NCI-H2227 (cell line): ENCODE measurements around the gene TPCN2.
"Not testable (repeated sequence)": the region's sequence is repeated elsewhere in the genome, so short reads cannot be mapped to it uniquely, and the experiment has no call there.

Experiments used
- DNase-seq: peaks from one replicate; lab custom pipeline; 2025; ENCODE audit not compliant: unreplicated experiment; lab: John Stamatoyannopoulos, UW

Gene TPCN2

GRCh38 chr11:69141742-69142141 lies 93.0 kb downstream of the TPCN2 start:
- DNase-seq, result no peak

GRCh38 chr11:69142895-69143294 lies 94.2 kb downstream of the TPCN2 start:
- no peak for DNase-seq

GRCh38 chr11:69144316-69145049 lies 95.8 kb downstream of the TPCN2 start:
- DNase-seq, result no peak

GRCh38 chr11:69145050-69145380 lies 96.3 kb downstream of the TPCN2 start:
- DNase-seq, result no peak

GRCh38 chr11:69148377-69148762 lies 99.6 kb downstream of the TPCN2 start:
- DNase-seq, result no peak

GRCh38 chr11:69148806-69149205 lies 100.1 kb downstream of the TPCN2 start:
- DNase-seq, result no peak

GRCh38 chr11:69149338-69150045 lies 100.8 kb downstream of the TPCN2 start:
- DNase-seq, result not testable (repeated sequence)

GRCh38 chr11:69150175-69150574 lies 101.4 kb downstream of the TPCN2 start:
- DNase-seq, result no peak

GRCh38 chr11:69151836-69152235 lies 103.1 kb downstream of the TPCN2 start:
- DNase-seq, result no peak

- DNase-seq, result no peak
These were observed 104.1 kb downstream of the TPCN2 start for GRCh38 chr11:69152733-69153421.

- no peak for DNase-seq
These were observed 104.9 kb downstream of the TPCN2 start for GRCh38 chr11:69153661-69154060.

- DNase-seq, result no peak
These were observed 105.6 kb downstream of the TPCN2 start for GRCh38 chr11:69154211-69154913.

GRCh38 chr11:69154938-69155301 lies 106.2 kb downstream of the TPCN2 start:
- no peak for DNase-seq

- no peak for DNase-seq
These were observed 106.8 kb downstream of the TPCN2 start, which contains the start of gene SMIM38 for GRCh38 chr11:69155302-69156234. SMIM38 (plus strand) TSS chr11:69155935; CDS start chr11:69157847, 1,912 bp downstream.

GRCh38 chr11:69156235-69156639 lies 107.5 kb downstream of the TPCN2 start:
- DNase-seq, result no peak

- no peak for DNase-seq
These were observed 108.0 kb downstream of the TPCN2 start for GRCh38 chr11:69156673-69157155.

GRCh38 chr11:69157156-69157821 lies 108.6 kb downstream of the TPCN2 start:
- DNase-seq, result peak; percentile 77

- no peak for DNase-seq
These were observed 109.1 kb downstream of the TPCN2 start for GRCh38 chr11:69157822-69158231.

GRCh38 chr11:69158301-69159149 lies 109.8 kb downstream of the TPCN2 start:
- no peak for DNase-seq
